IPS-18c (cell line): ENCODE measurements around the gene ATP13A1.
"Not testable (repeated sequence)": the region's sequence is repeated elsewhere in the genome, so short reads cannot be mapped to it uniquely, and the experiment has no call there.

Experiments used
- H3K4me3 ChIP-seq: 2 replicates; pipeline ENCODE4 v1.7.0; 2013; ENCODE audit warnings: low read depth, mild to moderate bottlenecking, low read length, moderate library complexity; ENCODE audit not compliant: insufficient read depth
- H3K9me3 ChIP-seq: one replicate; pipeline ENCODE4 v1.6.1; 2013; ENCODE audit warnings: mild to moderate bottlenecking, low read length, moderate library complexity; ENCODE audit not compliant: control insufficient read depth, insufficient read depth

ATP13A1 gene

GRCh38 chr19:19610376-19611202, 52.9 kb downstream of the ATP13A1 start:
- H3K9me3 ChIP-seq: no peaks in the 10 kb centered on the region
- no peak overlapping the region for H3K4me3 ChIP-seq

GRCh38 chr19:19606686-19607085, 56.8 kb downstream of the ATP13A1 start:
- H3K4me3 ChIP-seq: not testable (repeated sequence)

GRCh38 chr19:19606021-19606420, 57.5 kb downstream of the ATP13A1 start:
- H3K4me3 ChIP-seq: no peak overlapping the region
- no peaks in the 10 kb centered on the region for H3K9me3 ChIP-seq

More at GRCh38 chr19:19606686-19607085, 56.8 kb downstream of the ATP13A1 start:
- H3K9me3 ChIP-seq: not testable (repeated sequence)

- H3K4me3 ChIP-seq: no peak overlapping the region
- no peaks in the 10 kb centered on the region for H3K9me3 ChIP-seq
Observed at GRCh38 chr19:19602713-19603324, 60.7 kb downstream of the ATP13A1 start.

- no peaks in the 10 kb centered on the region for H3K9me3 ChIP-seq
- H3K4me3 ChIP-seq: no peak overlapping the region
Observed at GRCh38 chr19:19602136-19602712, 61.3 kb downstream of the ATP13A1 start.

- H3K9me3 ChIP-seq: no peaks in the 10 kb centered on the region
- H3K4me3 ChIP-seq: no peak overlapping the region
Observed at GRCh38 chr19:19600793-19601330, 62.6 kb downstream of the ATP13A1 start.

- H3K9me3 ChIP-seq, H3K4me3 ChIP-seq: not testable (repeated sequence)
Observed at GRCh38 chr19:19598728-19599451, 64.6 kb downstream of the ATP13A1 start.

- Histone ChIP-seq H3K4me3 (no peak overlapping the region), H3K9me3 (no peaks in the 10 kb centered on the region)
Observed at GRCh38 chr19:19597809-19598306, 65.6 kb downstream of the ATP13A1 start.
